Measurements from ENCODE around the gene RAD21L1.
"Not testable (repeated sequence)": the region's sequence is repeated elsewhere in the genome, so short reads cannot be mapped to it uniquely, and the experiment has no call there.

The RAD21L1 gene

GRCh38 chr20:1232286-1233111 lies 6.7 kb downstream of the RAD21L1 start:
- DNase-seq, result no peak

GRCh38 chr20:1240549-1240948 lies 14.7 kb downstream of the RAD21L1 start:
- no peak for DNase-seq

GRCh38 chr20:1241456-1241855 lies 15.6 kb downstream of the RAD21L1 start:
- no peak for DNase-seq

- DNase-seq, result no peak
Measured at GRCh38 chr20:1242099-1242498, 16.3 kb downstream of the RAD21L1 start.

GRCh38 chr20:1242530-1242929 lies 16.7 kb downstream of the RAD21L1 start:
- DNase-seq, result no peak

- no peak for DNase-seq
Measured at GRCh38 chr20:1245578-1245977, 19.7 kb downstream of the RAD21L1 start.

- DNase-seq, result no peak
Measured at GRCh38 chr20:1247689-1248088, 21.8 kb downstream of the RAD21L1 start.

GRCh38 chr20:1250282-1250681 lies 24.4 kb downstream of the RAD21L1 start:
- not testable (repeated sequence) for DNase-seq

- no peak for DNase-seq
Measured at GRCh38 chr20:1252416-1252815, 26.6 kb downstream of the RAD21L1 start.

GRCh38 chr20:1254254-1254653 lies 28.4 kb downstream of the RAD21L1 start:
- no peak for DNase-seq

GRCh38 chr20:1255675-1256074 lies 29.8 kb downstream of the RAD21L1 start:
- no peak for DNase-seq

GRCh38 chr20:1263853-1264252 lies 38.0 kb downstream of the RAD21L1 start:
- no peak for DNase-seq

- DNase-seq, result no peak
Measured at GRCh38 chr20:1264727-1265126, 38.9 kb downstream of the RAD21L1 start.

- no peak for DNase-seq
Measured at GRCh38 chr20:1265226-1265915, 39.5 kb downstream of the RAD21L1 start.

GRCh38 chr20:1265916-1266166 lies 40.0 kb downstream of the RAD21L1 start:
- DNase-seq, result no peak

GRCh38 chr20:1266167-1266973 lies 40.5 kb downstream of the RAD21L1 start, which contains the start of gene SNPH:
Gene SNPH (plus strand): TSS chr20:1266294. CDS start chr20:1296240, 29,946 bp downstream.
- DNase-seq, result peak; percentile 82

- no peak for DNase-seq
Measured at GRCh38 chr20:1267161-1267560, 41.3 kb downstream of the RAD21L1 start.

- no peak for DNase-seq
Measured at GRCh38 chr20:1267809-1268374, 42.0 kb downstream of the RAD21L1 start.

GRCh38 chr20:1269235-1269634 lies 43.4 kb downstream of the RAD21L1 start:
- no peak for DNase-seq

- DNase-seq, result no peak
Measured at GRCh38 chr20:1269850-1270249, 44.0 kb downstream of the RAD21L1 start.

- DNase-seq, result no peak
Measured at GRCh38 chr20:1272368-1273100, 46.7 kb downstream of the RAD21L1 start.

GRCh38 chr20:1273366-1273765 lies 47.5 kb downstream of the RAD21L1 start:
- DNase-seq, result no peak

Measured in CD4-positive, alpha-beta T cell treated with Interleukin-12 subunit alpha and Interleukin-12 subunit beta, for 1 hour (primary cell).